Measurements from ENCODE around the gene ZC2HC1B. TPM values are rescaled to one million over a fixed set of nuclear protein-coding genes. Genes with fewer than 3 reads are reported as not detected.

Gene ZC2HC1B
- not detected for polyA plus RNA-seq

DNA sequence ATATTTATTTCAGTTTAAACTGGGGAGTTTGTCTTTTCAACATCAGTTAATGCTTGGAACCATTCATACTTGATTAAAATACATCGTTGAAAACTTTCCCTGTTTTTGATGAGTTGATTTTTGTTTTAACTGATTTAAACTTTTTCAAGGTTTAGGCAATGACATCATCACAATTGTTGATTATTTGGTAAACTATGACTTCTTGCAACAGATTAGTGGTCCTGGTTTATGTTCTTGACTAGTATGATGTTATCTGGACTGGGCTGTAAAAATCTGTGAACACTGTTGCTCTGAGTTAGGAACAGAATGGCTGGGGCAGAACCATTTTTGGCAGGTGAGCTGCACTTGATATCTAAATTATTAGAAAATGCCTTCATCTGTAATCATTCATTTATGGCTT is at the start of gene ZC2HC1B:
TSS of gene ZC2HC1B (plus strand) at position 241 of the 400 bp plus-strand sequence. CDS start at position 307, 66 bp downstream.
- H3K27ac Mint-ChIP-seq: peak within 1 kb of the TSS in 1 of 6 donors; percentile 39

GRCh38 chr6:143817621-143818020 is 46.7 kb upstream of the ZC2HC1B start:
- Mint-ChIP-seq H3K4me1 (no peaks in the 10 kb centered on the region), H3K9me3 (no peaks in the 10 kb centered on the region), H3K4me3 (no peak overlapping the region), H3K36me3 (peaks cover 0 to 4% (median 4%) of the 10 kb centered on the region in 3 donors), H3K27ac (peak overlapping the region in 1 of 6 donors; percentile 13), H3K27me3 (ENCODE audit: low read depth in 3 of 3) (no peaks in the 10 kb centered on the region)
- no peak for DNase-seq

More for the DNA sequence above, at the start of gene ZC2HC1B:
- no peaks in the 10 kb centered on the region for H3K4me1 Mint-ChIP-seq
- peaks cover 0 to 1% (median 0%) of the 10 kb centered on the region in 3 donors for H3K27me3 Mint-ChIP-seq (ENCODE audit: low read depth in 3 of 3)
- H3K36me3 Mint-ChIP-seq: peaks cover 25 to 59% (median 27%) of the 10 kb centered on the region in 3 donors
- H3K9me3 Mint-ChIP-seq: no peaks in the 10 kb centered on the region
- H3K4me3 Mint-ChIP-seq: no peak within 1 kb of the TSS
- DNase-seq: no peak

DNA sequence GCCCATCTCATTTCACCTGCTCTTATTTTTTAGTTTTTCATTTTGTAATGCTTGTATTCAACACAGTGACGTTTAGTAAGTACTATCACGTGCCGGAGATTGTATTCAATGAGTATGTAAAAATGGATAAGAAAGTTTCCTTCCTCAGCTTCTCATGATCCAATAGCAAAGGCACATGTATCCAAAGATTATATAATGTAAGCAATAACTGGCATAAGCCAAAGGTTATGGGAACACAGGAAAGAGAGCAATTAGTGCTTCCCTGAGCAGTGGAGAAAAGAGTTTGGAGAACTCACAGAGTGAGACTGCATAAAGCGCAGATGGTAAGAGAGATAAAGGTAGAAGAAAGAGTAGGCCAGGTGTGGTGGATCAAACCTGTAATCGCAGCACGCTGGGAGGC is 42.9 kb upstream of the ZC2HC1B start:
- no peak overlapping the region for H3K27ac Mint-ChIP-seq
- H3K4me3 Mint-ChIP-seq: no peak overlapping the region
- H3K27me3 Mint-ChIP-seq (ENCODE audit: low read depth in 3 of 3): no peaks in the 10 kb centered on the region
- H3K9me3 Mint-ChIP-seq: no peaks in the 10 kb centered on the region
- H3K36me3 Mint-ChIP-seq: peaks cover 0 to 12% (median 4%) of the 10 kb centered on the region in 3 donors
- no peaks in the 10 kb centered on the region for H3K4me1 Mint-ChIP-seq
- DNase-seq: no peak

GRCh38 chr6:143822584-143823024 is 41.7 kb upstream of the ZC2HC1B start:
- Mint-ChIP-seq H3K27me3 (ENCODE audit: low read depth in 3 of 3) (no peaks in the 10 kb centered on the region), H3K36me3 (peaks cover 0 to 12% (median 4%) of the 10 kb centered on the region in 3 donors), H3K4me3 (no peak overlapping the region), H3K9me3 (no peaks in the 10 kb centered on the region), H3K4me1 (no peaks in the 10 kb centered on the region), H3K27ac (no peak overlapping the region)
- no peak for DNase-seq

- H3K27me3 Mint-ChIP-seq (ENCODE audit: low read depth in 3 of 3): no peaks in the 10 kb centered on the region
- no peaks in the 10 kb centered on the region for H3K4me1 Mint-ChIP-seq
- no peak overlapping the region for H3K4me3 Mint-ChIP-seq
- no peaks in the 10 kb centered on the region for H3K9me3 Mint-ChIP-seq
- H3K36me3 Mint-ChIP-seq: peaks cover 0 to 12% (median 4%) of the 10 kb centered on the region in 3 donors
- no peak overlapping the region for H3K27ac Mint-ChIP-seq
- DNase-seq: no peak
Observed at GRCh38 chr6:143823548-143823947, 40.7 kb upstream of the ZC2HC1B start.

DNA sequence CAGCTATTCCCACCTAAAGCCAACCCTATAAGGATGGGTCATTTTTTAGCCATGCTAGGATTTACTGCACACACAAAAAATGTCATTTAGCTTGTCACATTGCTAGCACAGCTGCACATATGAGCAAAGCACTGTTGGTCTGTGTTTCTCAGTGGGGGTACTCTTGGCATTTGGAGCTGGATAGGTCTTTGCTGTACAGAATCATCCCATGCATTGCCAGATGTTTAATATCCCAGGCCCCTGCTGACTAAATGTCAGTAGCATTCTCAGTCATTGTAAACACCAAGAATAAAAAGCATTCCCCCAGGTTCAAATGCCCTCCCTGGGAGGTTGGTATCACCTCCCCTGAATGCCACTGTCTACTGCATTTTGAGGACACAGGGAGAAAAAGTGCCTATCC is 35.7 kb upstream of the ZC2HC1B start:
- no peak overlapping the region for H3K4me3 Mint-ChIP-seq
- H3K4me1 Mint-ChIP-seq: no peaks in the 10 kb centered on the region
- peaks cover 0 to 7% (median 4%) of the 10 kb centered on the region in 3 donors for H3K36me3 Mint-ChIP-seq
- H3K27me3 Mint-ChIP-seq (ENCODE audit: low read depth in 3 of 3): no peaks in the 10 kb centered on the region
- H3K27ac Mint-ChIP-seq: no peak overlapping the region
- H3K9me3 Mint-ChIP-seq: no peaks in the 10 kb centered on the region
- DNase-seq: no peak

DNA sequence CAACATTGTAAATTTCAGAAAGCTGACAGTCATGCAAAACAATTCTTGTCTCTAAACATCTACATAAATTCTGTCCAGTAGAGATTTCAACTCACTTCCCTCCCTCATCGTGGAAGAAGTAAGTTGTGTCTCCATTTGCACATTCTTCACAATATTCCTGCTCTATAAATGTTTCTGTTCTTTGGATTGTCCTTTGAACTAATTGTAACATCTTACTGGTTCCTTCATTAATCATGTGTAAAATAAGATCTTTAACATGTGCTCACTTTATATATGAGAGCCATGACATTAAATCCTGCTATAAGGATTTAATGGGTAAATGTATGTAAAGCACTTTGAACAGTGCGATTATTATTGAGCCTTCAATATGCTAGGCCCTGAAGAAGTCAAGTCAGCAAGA is 28.1 kb upstream of the ZC2HC1B start:
- Mint-ChIP-seq H3K4me3 (no peak overlapping the region), H3K36me3 (no peaks in the 10 kb centered on the region)

GRCh38 chr6:143838395-143838794 is 25.9 kb upstream of the ZC2HC1B start:
- peaks cover 4 to 11% of the 10 kb centered on the region in 2 donors for H3K4me1 Mint-ChIP-seq
- no peaks in the 10 kb centered on the region for H3K36me3 Mint-ChIP-seq
- DNase-seq: no peak
- no peak overlapping the region for H3K27ac Mint-ChIP-seq
- no peaks in the 10 kb centered on the region for H3K9me3 Mint-ChIP-seq
- H3K27me3 Mint-ChIP-seq (ENCODE audit: low read depth in 3 of 3): peaks cover 0 to 13% (median 10%) of the 10 kb centered on the region in 3 donors
- no peak overlapping the region for H3K4me3 Mint-ChIP-seq

More for the DNA sequence above, 28.1 kb upstream of the ZC2HC1B start:
- no peak overlapping the region for H3K27ac Mint-ChIP-seq
- no peaks in the 10 kb centered on the region for H3K4me1 Mint-ChIP-seq
- no peak for DNase-seq
- no peaks in the 10 kb centered on the region for H3K9me3 Mint-ChIP-seq
- H3K27me3 Mint-ChIP-seq (ENCODE audit: low read depth in 3 of 3): peaks cover 0 to 6% (median 2%) of the 10 kb centered on the region in 3 donors

DNA sequence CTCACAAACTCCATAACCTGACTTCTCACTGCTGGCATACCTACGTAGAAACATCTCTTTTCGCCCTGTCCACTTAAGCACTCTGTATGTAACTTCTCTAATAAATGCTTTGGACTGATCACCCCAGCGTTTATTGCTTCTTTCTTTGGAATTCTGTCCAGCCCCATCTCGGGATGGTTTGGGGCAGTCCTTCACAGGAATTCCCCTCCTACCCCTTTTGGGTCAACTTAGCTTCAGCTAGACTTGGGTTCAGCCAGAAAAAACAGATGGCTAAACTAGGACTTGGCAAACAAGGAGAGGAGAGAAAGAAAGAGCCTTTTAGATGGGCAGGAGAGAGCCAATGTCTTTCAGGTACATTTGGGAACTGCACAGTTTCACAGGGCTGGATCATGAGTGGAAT is 25.1 kb upstream of the ZC2HC1B start:
- Mint-ChIP-seq H3K27me3 (ENCODE audit: low read depth in 3 of 3) (peaks cover 0 to 19% (median 15%) of the 10 kb centered on the region in 3 donors), H3K4me1 (peaks cover 12 to 19% of the 10 kb centered on the region in 2 donors), H3K4me3 (no peak overlapping the region), H3K36me3 (no peaks in the 10 kb centered on the region), H3K9me3 (no peaks in the 10 kb centered on the region), H3K27ac (no peak overlapping the region)
- DNase-seq: no peak

DNA sequence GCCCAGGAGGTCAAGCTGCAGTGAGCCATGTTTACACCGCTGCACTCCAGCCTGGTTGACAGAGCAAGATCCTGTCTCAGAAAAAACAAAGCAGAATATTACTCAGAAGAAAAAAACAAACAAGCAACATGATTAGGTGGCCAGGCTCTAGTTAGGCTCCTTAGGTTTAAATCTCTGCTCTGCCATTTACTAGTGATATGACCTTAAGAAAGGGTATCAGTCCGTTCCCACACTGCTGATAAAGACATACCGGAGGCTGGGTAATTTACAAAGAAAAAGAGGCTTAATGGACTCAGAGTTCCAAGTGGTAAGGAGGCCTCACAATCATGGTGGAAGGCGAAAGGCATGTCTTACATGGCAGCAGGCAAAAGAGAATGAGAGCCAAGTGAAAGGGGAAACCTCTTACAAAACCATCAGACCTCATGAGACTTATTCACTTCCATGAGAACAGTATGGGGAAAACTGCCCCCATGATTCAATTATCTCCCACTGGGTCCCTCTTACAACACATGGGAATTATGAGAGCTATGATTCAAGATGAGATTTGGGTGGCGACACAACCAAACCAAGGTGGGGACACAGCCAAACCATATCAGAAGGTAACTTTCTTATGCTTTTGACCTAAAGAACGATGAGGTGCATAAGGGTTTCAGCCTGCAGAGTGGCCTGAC is 23.5 kb upstream of the ZC2HC1B start:
- peak overlapping the region in 2 of 6 donors; percentile 7 for H3K27ac Mint-ChIP-seq
- peaks cover 0 to 16% (median 15%) of the 10 kb centered on the region in 3 donors for H3K27me3 Mint-ChIP-seq (ENCODE audit: low read depth in 3 of 3)
- peak overlapping the region in 3 of 5 donors; percentile 23 to 44 (median 33) for H3K4me3 Mint-ChIP-seq
- H3K36me3 Mint-ChIP-seq: peaks cover 0 to 2% (median under 1%) of the 10 kb centered on the region in 3 donors
- no peaks in the 10 kb centered on the region for H3K9me3 Mint-ChIP-seq
- DNase-seq: no peak
- peaks cover 15 to 26% of the 10 kb centered on the region in 2 donors for H3K4me1 Mint-ChIP-seq

GRCh38 chr6:143842461-143842901 is 21.8 kb upstream of the ZC2HC1B start:
- peak overlapping the region; percentile 91 to 96 (median 94) for H3K4me3 Mint-ChIP-seq
- peak overlapping the region; percentile 95 to 98 (median 96) for H3K27ac Mint-ChIP-seq
- no peak for DNase-seq
- H3K36me3 Mint-ChIP-seq: peaks cover 6 to 16% (median 9%) of the 10 kb centered on the region in 3 donors
- peaks cover 0 to 16% (median 15%) of the 10 kb centered on the region in 3 donors for H3K27me3 Mint-ChIP-seq (ENCODE audit: low read depth in 3 of 3)
- no peaks in the 10 kb centered on the region for H3K9me3 Mint-ChIP-seq
- peaks cover 20 to 38% of the 10 kb centered on the region in 2 donors for H3K4me1 Mint-ChIP-seq

- peaks cover 20 to 38% of the 10 kb centered on the region in 2 donors for H3K4me1 Mint-ChIP-seq
- peak within 1 kb of the TSS; percentile 95 to 98 (median 96) for H3K27ac Mint-ChIP-seq
- H3K4me3 Mint-ChIP-seq: peak within 1 kb of the TSS; percentile 91 to 96 (median 94)
- no peaks in the 10 kb centered on the region for H3K9me3 Mint-ChIP-seq
- peaks cover 9 to 20% (median 11%) of the 10 kb centered on the region in 3 donors for H3K36me3 Mint-ChIP-seq
- DNase-seq: peak; percentile 92
- peaks cover 0 to 16% (median 15%) of the 10 kb centered on the region in 3 donors for H3K27me3 Mint-ChIP-seq (ENCODE audit: low read depth in 3 of 3)
Observed at GRCh38 chr6:143842902-143843676, 21.2 kb upstream of the ZC2HC1B start, which contains the start of gene LTV1. TSS of gene LTV1 (plus strand) at chr6:143843338. CDS start at chr6:143843478, 140 bp downstream.

DNA sequence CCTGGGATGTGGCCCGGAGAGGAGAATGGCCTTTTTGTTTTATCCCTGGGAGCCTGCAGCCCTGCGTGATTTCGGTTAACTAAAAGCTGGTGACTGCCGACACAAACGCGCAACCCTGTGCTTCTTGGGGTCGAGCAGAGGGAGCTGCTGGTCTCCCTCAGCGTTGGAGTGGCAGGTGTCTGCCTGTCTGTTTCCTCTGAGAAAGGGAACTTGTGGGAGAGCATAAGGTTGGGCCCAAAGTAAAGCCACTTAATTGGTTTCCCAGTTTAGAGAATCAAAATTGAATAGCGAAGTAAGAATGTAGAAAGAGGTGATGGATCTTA is 20.6 kb upstream of the ZC2HC1B start:
- Mint-ChIP-seq H3K4me1 (peaks cover 20 to 42% of the 10 kb centered on the region in 2 donors), H3K36me3 (peaks cover 12 to 24% (median 15%) of the 10 kb centered on the region in 3 donors), H3K4me3 (peak overlapping the region; percentile 91 to 96 (median 94)), H3K27me3 (ENCODE audit: low read depth in 3 of 3) (peaks cover 0 to 17% (median 15%) of the 10 kb centered on the region in 3 donors), H3K27ac (peak overlapping the region; percentile 95 to 98 (median 96)), H3K9me3 (no peaks in the 10 kb centered on the region)
- DNase-seq: no peak

GRCh38 chr6:143844006-143844405 is 20.3 kb upstream of the ZC2HC1B start:
- DNase-seq: peak in 1 of 3 donors; percentile 19
- Mint-ChIP-seq H3K27ac (peak overlapping the region; percentile 95 to 98 (median 96)), H3K4me3 (peak overlapping the region; percentile 91 to 96 (median 94)), H3K4me1 (peaks cover 20 to 42% of the 10 kb centered on the region in 2 donors), H3K27me3 (ENCODE audit: low read depth in 3 of 3) (peaks cover 0 to 17% (median 15%) of the 10 kb centered on the region in 3 donors), H3K9me3 (no peaks in the 10 kb centered on the region), H3K36me3 (peaks cover 16 to 28% (median 17%) of the 10 kb centered on the region in 3 donors)
